ENCODE results near the gene CMKLR1. TPM values are rescaled to one million over a fixed set of nuclear protein-coding genes. Genes with fewer than 3 reads are reported as not detected.

CMKLR1 gene
- total RNA-seq, 1 experiment from 2014 or later = 0.15 TPM

- TF ChIP-seq EGR1 (IDR thresholded peaks at IDR 0.05; ENCODE audit: low read depth) (no peak), MAX (IDR thresholded peaks at IDR 0.05) (no peak), SIN3A (IDR thresholded peaks at IDR 0.05; ENCODE audit: low read depth) (no peak), POLR2AphosphoS5 (IDR thresholded peaks at IDR 0.05; ENCODE audit: low read depth, low read length) (no peak), JUND (IDR thresholded peaks at IDR 0.05) (no peak), RAD21 (IDR thresholded peaks at IDR 0.05; ENCODE audit: low read depth) (no peak), EZH2phosphoT487 (IDR thresholded peaks at IDR 0.05; ENCODE audit: borderline replicate concordance) (no peak), ATF3 (IDR thresholded peaks at IDR 0.05) (no peak), ZNF274 (IDR thresholded peaks at IDR 0.05; ENCODE audit: low read depth, low read length) (no peak)
- TF ChIP-seq, protein P1, sequence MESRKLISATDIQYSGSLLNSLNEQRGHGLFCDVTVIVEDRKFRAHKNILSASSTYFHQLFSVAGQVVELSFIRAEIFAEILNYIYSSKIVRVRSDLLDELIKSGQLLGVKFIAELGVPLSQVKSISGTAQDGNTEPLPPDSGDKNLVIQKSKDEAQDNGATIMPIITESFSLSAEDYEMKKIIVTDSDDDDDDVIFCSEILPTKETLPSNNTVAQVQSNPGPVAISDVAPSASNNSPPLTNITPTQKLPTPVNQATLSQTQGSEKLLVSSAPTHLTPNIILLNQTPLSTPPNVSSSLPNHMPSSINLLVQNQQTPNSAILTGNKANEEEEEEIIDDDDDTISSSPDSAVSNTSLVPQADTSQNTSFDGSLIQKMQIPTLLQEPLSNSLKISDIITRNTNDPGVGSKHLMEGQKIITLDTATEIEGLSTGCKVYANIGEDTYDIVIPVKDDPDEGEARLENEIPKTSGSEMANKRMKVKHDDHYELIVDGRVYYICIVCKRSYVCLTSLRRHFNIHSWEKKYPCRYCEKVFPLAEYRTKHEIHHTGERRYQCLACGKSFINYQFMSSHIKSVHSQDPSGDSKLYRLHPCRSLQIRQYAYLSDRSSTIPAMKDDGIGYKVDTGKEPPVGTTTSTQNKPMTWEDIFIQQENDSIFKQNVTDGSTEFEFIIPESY (IDR thresholded peaks at IDR 0.05; ENCODE audit: extremely low read depth, insufficient replicate concordance, low read length) = no peak
- H3K4me1 ChIP-seq (ENCODE audit: control insufficient read depth in 1 of 2, insufficient read depth in 2 of 2, low read length in 2 of 2) = peaks cover 0 to 4% of the 10 kb centered on the region in 2 experiments; a peak in 1 of 4 replicates
- RAD21 ChIA-PET (ENCODE audit: low non-redundant PET in 1 of 2, low total read pairs in 2 of 2, uncharacterized antibody in 2 of 2, unreplicated experiment in 2 of 2) = no interaction called here
Observed at GRCh38 chr12:108332791-108333382, 6.2 kb downstream of the CMKLR1 start.

More at GRCh38 chr12:108332791-108333382, 6.2 kb downstream of the CMKLR1 start:
- Histone ChIP-seq H3K79me2 (ENCODE audit: insufficient read depth, low read length) (no peaks in the 10 kb centered on the region), H3K4me2 (ENCODE audit: low read length) (no peak overlapping the region), H4K20me1 (ENCODE audit: insufficient read depth) (no peaks in the 10 kb centered on the region), H3K36me3 (ENCODE audit: control insufficient read depth in 1 of 2, insufficient read depth in 2 of 2, low read length in 2 of 2) (no peaks in the 10 kb centered on the region), H3K9me2 (ENCODE audit: insufficient read depth) (no peaks in the 10 kb centered on the region), H3K27ac (ENCODE audit: low read depth, low read length) (no peak overlapping the region), H2AFZ (ENCODE audit: low read depth, low read length, poor library complexity, severe bottlenecking) (no peak overlapping the region), H3K9me3 (ENCODE audit: control insufficient read depth in 1 of 2, insufficient read depth in 1 of 2, low read depth in 1 of 2, low read length in 2 of 2) (no peaks in the 10 kb centered on the region), H3K9ac (ENCODE audit: low read length) (no peak overlapping the region), H3K4me3 (replicated peaks in 1 of 2; ENCODE audit: low read depth in 1 of 2, low read length in 2 of 2) (no peak overlapping the region), H3K27me3 (ENCODE audit: insufficient read depth, low read length) (peaks cover 5% of the 10 kb centered on the region; the same call in 1 of the 2 replicates)
- BruUV-seq (replicated peaks) = no TSS peak
- intact Hi-C loops (cut with micrococcal nuclease) = loop anchor here (10.0 kb wide), 1 partner anchor 282 kb away; no protein-coding TSS in a partner anchor
- POLR2A ChIA-PET = no interaction called here
- CTCF ChIA-PET = no interaction called here
- no peak for DNase-seq (ENCODE audit: low read depth, low spot score)
- ATAC-seq = no peak
